Ovary (tissue), 3 donors: ENCODE results near the gene SMCHD1.

Experiments
- CTCF ChIP-seq, 3 donors: fragments of 450-650 bp in 2 of 3; fragments of 200-600 bp in 1 of 3; IDR thresholded peaks; one replicate each; pipeline versions ENCODE4 v1.5.1 to v1.8.0; 2016 to 2022; ENCODE audit warnings: antibody characterized with exemption in 3 of 3, mild to moderate bottlenecking in 1 of 3
- EP300 ChIP-seq: sonication (generic); formaldehyde crosslinking; IDR thresholded peaks from one replicate; pipeline ENCODE4 v1.6.1; 2017; ENCODE audit warnings: antibody characterized with exemption
- POLR2A ChIP-seq: fragments of 450-650 bp; IDR thresholded peaks from one replicate; pipeline ENCODE4 v1.6.1; 2017; ENCODE audit warnings: antibody characterized with exemption, mild to moderate bottlenecking, moderate library complexity
- donor health status: DM: no; HTN: no; CAD: no.

- no peak for TF ChIP-seq CTCF (IDR thresholded peaks at IDR 0.05)
- no peak for TF ChIP-seq POLR2A
- no peak for TF ChIP-seq EP300
Observed at GRCh38 chr18:2641638-2642037, 13.9 kb upstream of the SMCHD1 start.
